ENCODE measurements around the gene SHROOM1. TPM values are rescaled to one million over a fixed set of nuclear protein-coding genes. Genes with fewer than 3 reads are reported as not detected.

SHROOM1 gene
- total RNA-seq, 2 experiments from 2014 or later: 0.60 to 2.4 TPM

GRCh38 chr5:132799392-132799791 is 31.1 kb downstream of the SHROOM1 start:
- H3K4me1 ChIP-seq (ENCODE audit: insufficient read depth, low read length, poor library complexity, severe bottlenecking): no peaks in the 10 kb centered on the region
- H4K20me1 ChIP-seq (ENCODE audit: insufficient read depth, low read length): no peaks in the 10 kb centered on the region
- no TSS peak for BruUV-seq (replicated peaks)
- no peaks in the 10 kb centered on the region for H3K9me2 ChIP-seq (ENCODE audit: insufficient read depth, low read length)
- intact Hi-C loops (cut with micrococcal nuclease; ENCODE audit: unreplicated experiment): no loop called here
- H3K27ac ChIP-seq (ENCODE audit: low read depth, low read length, poor library complexity, severe bottlenecking): no peak overlapping the region
- no peak for TF ChIP-seq EZH2phosphoT487 (IDR thresholded peaks at IDR 0.05; ENCODE audit: borderline replicate concordance, low read depth, low read length)
- TF ChIP-seq CTCF (conservative IDR thresholded peaks at IDR 0.05; ENCODE audit: low read length): no peak
- no peaks in the 10 kb centered on the region for H3K9me3 ChIP-seq (ENCODE audit: low read length)
- H3K79me2 ChIP-seq (ENCODE audit: insufficient read depth, low read depth, low read length): no peaks in the 10 kb centered on the region
- no peak for DNase-seq (ENCODE audit: low spot score)
- H3K36me3 ChIP-seq (ENCODE audit: insufficient read depth, low read length): no peaks in the 10 kb centered on the region
- no peak overlapping the region for H3K4me3 ChIP-seq (ENCODE audit: low read depth, low read length, poor library complexity, severe bottlenecking)
- no peak overlapping the region for H2AFZ ChIP-seq (ENCODE audit: low read length)
- ChIA-PET POLR2A (interaction anchor here (0.6 to 0.9 kb wide), 4 partner anchors 8 to 714 kb away, joined by 3 to 6 read pairs (median 4); no protein-coding TSS in a partner anchor), CTCF (ENCODE audit: unreplicated experiment) (no interaction called here)
- H3K4me2 ChIP-seq (ENCODE audit: low read length): no peak overlapping the region

- no peaks in the 10 kb centered on the region for H3K4me1 ChIP-seq (ENCODE audit: insufficient read depth, low read length, poor library complexity, severe bottlenecking)
- DNase-seq (ENCODE audit: low spot score): no peak
- no peak overlapping the region for H3K4me3 ChIP-seq (ENCODE audit: low read depth, low read length, poor library complexity, severe bottlenecking)
- no peak overlapping the region for H3K4me2 ChIP-seq (ENCODE audit: low read length)
- ChIA-PET POLR2A (no interaction called here), CTCF (ENCODE audit: unreplicated experiment) (no interaction called here)
- H3K9me3 ChIP-seq (ENCODE audit: low read length): no peaks in the 10 kb centered on the region
- no peaks in the 10 kb centered on the region for H4K20me1 ChIP-seq (ENCODE audit: insufficient read depth, low read length)
- no peak overlapping the region for H2AFZ ChIP-seq (ENCODE audit: low read length)
- BruUV-seq (replicated peaks): no TSS peak
- intact Hi-C loops (cut with micrococcal nuclease; ENCODE audit: unreplicated experiment): no loop called here
- H3K27ac ChIP-seq (ENCODE audit: low read depth, low read length, poor library complexity, severe bottlenecking): no peak overlapping the region
- no peak for TF ChIP-seq CTCF (conservative IDR thresholded peaks at IDR 0.05; ENCODE audit: low read length)
- TF ChIP-seq EZH2phosphoT487 (IDR thresholded peaks at IDR 0.05; ENCODE audit: borderline replicate concordance, low read depth, low read length): no peak
- H3K79me2 ChIP-seq (ENCODE audit: insufficient read depth, low read depth, low read length): no peaks in the 10 kb centered on the region
- H3K36me3 ChIP-seq (ENCODE audit: insufficient read depth, low read length): no peaks in the 10 kb centered on the region
- no peaks in the 10 kb centered on the region for H3K9me2 ChIP-seq (ENCODE audit: insufficient read depth, low read length)
Observed at GRCh38 chr5:132797651-132798050, 32.8 kb downstream of the SHROOM1 start.

DNA sequence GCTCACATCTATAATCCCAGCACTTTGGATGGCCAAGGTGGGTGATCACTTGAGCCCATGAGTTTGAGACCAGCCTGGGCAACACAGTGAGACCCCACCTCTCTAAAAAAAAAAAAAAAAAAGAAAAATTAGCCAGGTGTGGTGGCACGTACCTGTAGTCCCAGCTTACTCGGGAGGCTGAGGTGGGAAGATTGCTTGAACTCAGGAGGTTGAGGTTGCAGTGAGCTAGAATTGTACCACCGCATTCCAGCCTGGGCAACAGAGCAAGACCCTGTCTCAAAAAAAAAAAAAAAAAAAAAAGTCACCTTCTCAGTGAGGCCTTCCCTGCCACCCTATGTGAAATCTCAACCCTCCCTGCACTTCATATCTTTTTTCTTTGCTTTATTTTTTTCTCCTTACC is 39.4 kb downstream of the SHROOM1 start:
- DNase-seq (ENCODE audit: low spot score): no peak
- Histone ChIP-seq H3K4me2 (ENCODE audit: low read length) (no peak overlapping the region), H3K9me2 (ENCODE audit: insufficient read depth, low read length) (no peaks in the 10 kb centered on the region), H3K36me3 (ENCODE audit: insufficient read depth, low read length) (no peaks in the 10 kb centered on the region), H2AFZ (ENCODE audit: low read length) (no peak overlapping the region), H3K4me3 (ENCODE audit: low read depth, low read length, poor library complexity, severe bottlenecking) (no peak overlapping the region), H3K27ac (ENCODE audit: low read depth, low read length, poor library complexity, severe bottlenecking) (no peak overlapping the region), H4K20me1 (ENCODE audit: insufficient read depth, low read length) (no peaks in the 10 kb centered on the region), H3K4me1 (ENCODE audit: insufficient read depth, low read length, poor library complexity, severe bottlenecking) (no peaks in the 10 kb centered on the region), H3K79me2 (ENCODE audit: insufficient read depth, low read depth, low read length) (no peaks in the 10 kb centered on the region), H3K9me3 (ENCODE audit: low read length) (no peaks in the 10 kb centered on the region)
- CTCF ChIA-PET (ENCODE audit: unreplicated experiment): interaction anchor here (0.6 kb wide), 1 partner anchor 435 kb away, joined by 3 read pairs; no protein-coding TSS in a partner anchor
- BruUV-seq (replicated peaks): no TSS peak
- no peak for TF ChIP-seq CTCF (conservative IDR thresholded peaks at IDR 0.05; ENCODE audit: low read length)
- TF ChIP-seq EZH2phosphoT487 (IDR thresholded peaks at IDR 0.05; ENCODE audit: borderline replicate concordance, low read depth, low read length): no peak
- POLR2A ChIA-PET: interaction anchor here (0.6 to 1.0 kb wide), 4 partner anchors 9 to 253 kb away, joined by 3 to 6 read pairs (median 4); no protein-coding TSS in a partner anchor
- intact Hi-C loops (cut with micrococcal nuclease; ENCODE audit: unreplicated experiment): no loop called here
